K562 (cell line): ENCODE measurements around the gene LINGO3. TPM values are rescaled to one million over a fixed set of nuclear protein-coding genes. Genes with fewer than 3 reads are reported as not detected.

Experiments
- ARHGAP35 ChIP-seq: fragments of 450-650 bp; IDR thresholded peaks from 2 replicates; pipeline ENCODE4 v1.6.1; 2018; ENCODE audit not compliant: partially characterized antibody
- CCNT2 ChIP-seq: IDR thresholded peaks from 2 replicates; pipeline ENCODE4 v1.6.1; 2011; ENCODE audit warnings: borderline replicate concordance, low read depth, mild to moderate bottlenecking, moderate library complexity, mixed read lengths, low read length; ENCODE audit not compliant: insufficient read length; ENCODE audit errors: extremely low read depth
- ELF4 ChIP-seq: fragments of 450-650 bp; formaldehyde crosslinking; IDR thresholded peaks from 2 replicates; pipeline ENCODE4 v1.4.0; 2022; ENCODE audit warnings: missing genetic modification characterization
- FOXP1 ChIP-seq: sonication (generic); formaldehyde crosslinking; IDR thresholded peaks from 2 replicates; pipeline ENCODE4 v1.8.0; 2022; ENCODE audit warnings: mild to moderate bottlenecking, missing genetic modification reagents
- GATA2 ChIP-seq: sonication (generic); formaldehyde crosslinking; IDR thresholded peaks from 2 replicates; pipeline ENCODE4 v1.4.0; 2020; ENCODE audit warnings: mild to moderate bottlenecking, missing genetic modification reagents
- HDGF ChIP-seq: fragments of 450-650 bp; IDR thresholded peaks from 2 replicates; pipeline ENCODE4 v1.6.1; 2016
- HES1 ChIP-seq: fragments of 450-650 bp; IDR thresholded peaks from 2 replicates; pipeline ENCODE4 v1.6.1; 2016; ENCODE audit warnings: low read depth, mild to moderate bottlenecking, moderate library complexity
- HMGN3 ChIP-seq: IDR thresholded peaks from 2 replicates; pipeline ENCODE4 v1.6.1; 2011; ENCODE audit warnings: borderline replicate concordance, low read depth, mild to moderate bottlenecking, mixed read lengths, low read length; ENCODE audit not compliant: insufficient read length; ENCODE audit errors: extremely low read depth
- KLF13 ChIP-seq: fragments of 450-650 bp; IDR thresholded peaks from 2 replicates; pipeline ENCODE4 v1.6.1; 2016; ENCODE audit warnings: missing genetic modification characterization, low read depth, mild to moderate bottlenecking, missing compliant biosample characterization, moderate library complexity, borderline replicate concordance
- MIER1 ChIP-seq: fragments of 450-650 bp; IDR thresholded peaks from 2 replicates; pipeline ENCODE4 v1.6.1; 2016; ENCODE audit warnings: antibody characterized with exemption, mild to moderate bottlenecking, low read depth
- NCOA6 ChIP-seq: fragments of 450-650 bp; IDR thresholded peaks from 2 replicates; pipeline ENCODE4 v1.6.1; 2017; ENCODE audit warnings: mild to moderate bottlenecking
- SIN3A ChIP-seq, 2 experiments: fragments of 150-350 bp in 1 of 2; IDR thresholded peaks; 2 replicates each; pipeline ENCODE4 v1.6.1; 2011 to 2016; ENCODE audit warnings: borderline replicate concordance in 2 of 2, low read depth in 2 of 2, low read length in 2 of 2, mild to moderate bottlenecking in 2 of 2, moderate library complexity in 2 of 2; ENCODE audit not compliant: control insufficient read depth in 1 of 2
- SOX6 ChIP-seq: fragments of 450-650 bp; IDR thresholded peaks from 2 replicates; pipeline ENCODE4 v1.6.1; 2014; ENCODE audit warnings: mild to moderate bottlenecking
- TEAD1 ChIP-seq, 2 experiments: fragments of 450-650 bp in 1 of 2; sonication (generic) in 1 of 2; formaldehyde crosslinking; IDR thresholded peaks; 2 replicates each; pipeline versions ENCODE4 v1.4.0 to v1.8.0; 2020 to 2022; ENCODE audit warnings: mild to moderate bottlenecking in 2 of 2, missing genetic modification reagents in 1 of 2
- TFE3 ChIP-seq: fragments of 450-650 bp; formaldehyde crosslinking; IDR thresholded peaks from 2 replicates; pipeline ENCODE4 v1.4.0; 2020; ENCODE audit warnings: mild to moderate bottlenecking, mixed read lengths
- ZBTB2 ChIP-seq: fragments of 450-650 bp; IDR thresholded peaks from 2 replicates; pipeline ENCODE4 v1.6.1; 2016; ENCODE audit warnings: antibody characterized with exemption
- polyA plus RNA-seq, 8 experiments: library from polyadenylated mRNA; depleted of rRNA in 4 of 8; stranded (reverse) in 5 of 8; unstranded in 3 of 8; fragments of >200 nt; fragmentation: Nextera tagmentation in 2 of 8; fragmentation: Illumina TruSeq in 1 of 8; extraction: Ambion mirVana in 2 of 8; extraction: Trizol in 1 of 8; gene quantifications; 2 replicates each; pipeline versions ENCODE4 v1.2.1 to v1.2.3, GENCODE V29; 2011 to 2014; ENCODE audit warnings: inconsistent platforms in 1 of 8, missing spikeins in 1 of 8
- total RNA-seq, 7 experiments: library from RNA; depleted of rRNA in 6 of 7; stranded (reverse); fragments of >200 nt in 6 of 7; fragmentation: Illumina TruSeq in 2 of 7; extraction: Trizol in 2 of 7; gene quantifications; 2 replicates each; pipeline versions ENCODE4 v1.2.1 to v1.2.3, GENCODE V29; 2011 to 2021; ENCODE audit warnings: low replicate concordance in 1 of 7
- TF ChIP-seq, protein P1 (sequence below): sonication (generic); formaldehyde crosslinking; IDR thresholded peaks from 2 replicates; pipeline ENCODE4 v1.8.0; 2022; ENCODE audit warnings: mild to moderate bottlenecking, missing genetic modification reagents

The LINGO3 gene
- total and polyA plus RNA-seq, 9 of the 15 experiments (the other 6 are each of a cell fraction or from before 2014, with no cell fraction given) = 0.03 to 0.05 (median 0.03) TPM; not detected in 6

GRCh38 chr19:2345794-2346663, 38.1 kb upstream of the LINGO3 start (continued):
- TF ChIP-seq ZBTB2 (peak; percentile 85), TEAD1 (CRISPR knock-in tag; IDR thresholded peaks at IDR 0.05) (peak; percentile 78 to 97), HMGN3 (peak; percentile 62), NCOA6 (no peak), ELF4 (peak; percentile 92), HDGF (0 out of 2 replicates have a peak, but pooled peaks have one; percentile 61), KLF13 (peak; percentile 91), MIER1 (no peak), SIN3A (IDR thresholded peaks at IDR 0.05; ENCODE audit: borderline replicate concordance in 2 of 2, control insufficient read depth in 1 of 2, low read depth in 2 of 2, low read length in 2 of 2) (peak in 1 of 2 experiments; percentile 92; a peak in 1 of 4 replicates), HES1 (no peak), GATA2 (peak; percentile 82), SOX6 (peak; percentile 98), CCNT2 (peak; percentile 54), ARHGAP35 (peak; percentile 82), FOXP1 (CRISPR knock-in tag) (peak; percentile 58; the same call in 1 of the 2 replicates), TFE3 (CRISPR knock-in tag) (no peak)
- TF ChIP-seq, protein P1, sequence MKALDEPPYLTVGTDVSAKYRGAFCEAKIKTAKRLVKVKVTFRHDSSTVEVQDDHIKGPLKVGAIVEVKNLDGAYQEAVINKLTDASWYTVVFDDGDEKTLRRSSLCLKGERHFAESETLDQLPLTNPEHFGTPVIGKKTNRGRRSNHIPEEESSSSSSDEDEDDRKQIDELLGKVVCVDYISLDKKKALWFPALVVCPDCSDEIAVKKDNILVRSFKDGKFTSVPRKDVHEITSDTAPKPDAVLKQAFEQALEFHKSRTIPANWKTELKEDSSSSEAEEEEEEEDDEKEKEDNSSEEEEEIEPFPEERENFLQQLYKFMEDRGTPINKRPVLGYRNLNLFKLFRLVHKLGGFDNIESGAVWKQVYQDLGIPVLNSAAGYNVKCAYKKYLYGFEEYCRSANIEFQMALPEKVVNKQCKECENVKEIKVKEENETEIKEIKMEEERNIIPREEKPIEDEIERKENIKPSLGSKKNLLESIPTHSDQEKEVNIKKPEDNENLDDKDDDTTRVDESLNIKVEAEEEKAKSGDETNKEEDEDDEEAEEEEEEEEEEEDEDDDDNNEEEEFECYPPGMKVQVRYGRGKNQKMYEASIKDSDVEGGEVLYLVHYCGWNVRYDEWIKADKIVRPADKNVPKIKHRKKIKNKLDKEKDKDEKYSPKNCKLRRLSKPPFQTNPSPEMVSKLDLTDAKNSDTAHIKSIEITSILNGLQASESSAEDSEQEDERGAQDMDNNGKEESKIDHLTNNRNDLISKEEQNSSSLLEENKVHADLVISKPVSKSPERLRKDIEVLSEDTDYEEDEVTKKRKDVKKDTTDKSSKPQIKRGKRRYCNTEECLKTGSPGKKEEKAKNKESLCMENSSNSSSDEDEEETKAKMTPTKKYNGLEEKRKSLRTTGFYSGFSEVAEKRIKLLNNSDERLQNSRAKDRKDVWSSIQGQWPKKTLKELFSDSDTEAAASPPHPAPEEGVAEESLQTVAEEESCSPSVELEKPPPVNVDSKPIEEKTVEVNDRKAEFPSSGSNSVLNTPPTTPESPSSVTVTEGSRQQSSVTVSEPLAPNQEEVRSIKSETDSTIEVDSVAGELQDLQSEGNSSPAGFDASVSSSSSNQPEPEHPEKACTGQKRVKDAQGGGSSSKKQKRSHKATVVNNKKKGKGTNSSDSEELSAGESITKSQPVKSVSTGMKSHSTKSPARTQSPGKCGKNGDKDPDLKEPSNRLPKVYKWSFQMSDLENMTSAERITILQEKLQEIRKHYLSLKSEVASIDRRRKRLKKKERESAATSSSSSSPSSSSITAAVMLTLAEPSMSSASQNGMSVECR (CRISPR knock-in tag) = peak; percentile 86
